HepG2 (cell line): ENCODE results near the gene NALCN. TPM values are rescaled to one million over a fixed set of nuclear protein-coding genes. Genes with fewer than 3 reads are reported as not detected.

ENCODE experiments used
- ATAC-seq: fragments of 200-7000 bp; cut with Tn5 transposase; 3 replicates; pipeline ENCODE4 v1.9.1; 2020; ENCODE audit warnings: mild to moderate bottlenecking, moderate library complexity
- BruUV-seq: library from RNA; stranded (reverse); fragments of 400-500 nt; replicated peaks from 2 replicates; lab custom pipeline; 2021; lab: Mats Ljungman, UMichigan
- CTCF ChIA-PET: fragments of 300-600 bp; formaldehyde crosslinking; extraction: SDS; loops from one replicate; lab custom pipeline; 2021; ENCODE audit warnings: low total read pairs, inconsistent platforms, low intra/inter-chr PET ratio; lab: Yijun Ruan, JAX
- POLR2A ChIA-PET: fragments of 350-600 bp; sonication (Branson Sonifier 250); formaldehyde crosslinking; loops from one replicate; lab custom pipeline; 2020; ENCODE audit warnings: antibody characterized with exemption, inconsistent platforms; lab: Yijun Ruan, JAX
- DNase-seq: peaks from one replicate; pipeline ENCODE4 v3.0.0-alpha.2; 2015; ENCODE audit warnings: low spot score
- FAIRE-seq: peaks from 3 replicates; lab custom pipeline; 2011; peaks lifted over from hg19 to GRCh38; lab: Jason Lieb, UNC
- H2AFZ ChIP-seq: one replicate; pipeline ENCODE4 v1.6.1; 2011; ENCODE audit warnings: low read length, inconsistent platforms
- H3K27ac ChIP-seq: fragments of 300-600 bp; 3 replicates; pipeline ENCODE4 v1.8.0; 2011; ENCODE audit warnings: mixed run types, mild to moderate bottlenecking, mixed read lengths, low read length, inconsistent platforms; ENCODE audit not compliant: insufficient read depth; ENCODE audit errors: extremely low read length
- H3K27me3 ChIP-seq, 2 experiments: fragments of 200-600 bp in 1 of 2; 2 replicates in 1 of 2; 3 replicates in 1 of 2; pipeline versions ENCODE4 v1.6.0 to v1.8.0; 2011; ENCODE audit warnings: low read length in 2 of 2, mild to moderate bottlenecking in 2 of 2, moderate library complexity in 2 of 2, inconsistent platforms in 1 of 2; ENCODE audit not compliant: insufficient read depth in 2 of 2, control insufficient read depth in 1 of 2
- H3K36me3 ChIP-seq, 2 experiments: fragments of 200-600 bp in 1 of 2; replicated peaks in 1 of 2; 2 replicates in 1 of 2; 3 replicates in 1 of 2; pipeline versions ENCODE4 v1.5.1 to v1.8.0; 2011; ENCODE audit warnings: low read length in 2 of 2, inconsistent platforms in 1 of 2; ENCODE audit not compliant: insufficient read depth in 2 of 2, control insufficient read depth in 1 of 2
- H3K4me1 ChIP-seq: 2 replicates; pipeline ENCODE4 v1.5.1; 2012; ENCODE audit warnings: low read length, inconsistent platforms; ENCODE audit not compliant: insufficient read depth
- H3K4me2 ChIP-seq: 2 replicates; pipeline ENCODE4 v1.6.0; 2011; ENCODE audit warnings: low read depth, low read length, inconsistent platforms
- H3K4me3 ChIP-seq, 3 experiments: fragments of 200-600 bp in 1 of 3; sonication (generic), shearing (Covaris generic) in 1 of 3; replicated peaks in 1 of 3; 2 replicates each; pipeline ENCODE4 v1.5.1; 2011 to 2016; ENCODE audit warnings: low read length in 3 of 3, inconsistent platforms in 2 of 3, low read depth in 2 of 3, mild to moderate bottlenecking in 2 of 3, control low read depth in 1 of 3, mixed read lengths in 1 of 3; ENCODE audit not compliant: insufficient read depth in 1 of 3
- H3K79me2 ChIP-seq: one replicate; pipeline ENCODE4 v1.6.1; 2011; ENCODE audit warnings: low read length, inconsistent platforms; ENCODE audit not compliant: insufficient read depth
- H3K9ac ChIP-seq: 2 replicates; pipeline ENCODE4 v1.6.0; 2011; ENCODE audit warnings: mild to moderate bottlenecking, low read depth, low read length, inconsistent platforms; ENCODE audit not compliant: insufficient read depth
- H3K9me3 ChIP-seq: 2 replicates; pipeline ENCODE4 v1.5.1; 2012; ENCODE audit warnings: mild to moderate bottlenecking, low read length
- H4K20me1 ChIP-seq: 2 replicates; pipeline ENCODE4 v1.6.0; 2011; ENCODE audit warnings: inconsistent platforms, mild to moderate bottlenecking, low read length, moderate library complexity; ENCODE audit not compliant: insufficient read depth
- AHDC1 ChIP-seq: sonication (generic); formaldehyde crosslinking; IDR thresholded peaks from 2 replicates; pipeline ENCODE4 v1.5.1; 2020; ENCODE audit warnings: mild to moderate bottlenecking, missing genetic modification reagents, borderline replicate concordance
- CERS6 ChIP-seq: sonication (generic); formaldehyde crosslinking; IDR thresholded peaks from 2 replicates; pipeline ENCODE4 v1.5.0; 2020; ENCODE audit warnings: missing genetic modification reagents
- GLI4 ChIP-seq: sonication (generic); formaldehyde crosslinking; IDR thresholded peaks from 2 replicates; pipeline ENCODE4 v1.5.1; 2020; ENCODE audit warnings: missing genetic modification reagents, mild to moderate bottlenecking, moderate library complexity, borderline replicate concordance
- GZF1 ChIP-seq: sonication (generic); formaldehyde crosslinking; IDR thresholded peaks from 2 replicates; pipeline ENCODE4 v1.5.1; 2020; ENCODE audit warnings: mild to moderate bottlenecking, missing genetic modification reagents
- KAT8 ChIP-seq: IDR thresholded peaks from 2 replicates; pipeline ENCODE4 v1.6.1; 2016; ENCODE audit warnings: missing genetic modification reagents, missing compliant biosample characterization
- SCMH1 ChIP-seq: sonication (generic); formaldehyde crosslinking; IDR thresholded peaks from 2 replicates; pipeline ENCODE4 v1.9.0; 2021; ENCODE audit warnings: missing genetic modification reagents, mild to moderate bottlenecking, borderline replicate concordance
- UBTF ChIP-seq: sonication (generic); formaldehyde crosslinking; IDR thresholded peaks from 2 replicates; pipeline ENCODE4 v1.4.0; 2020; ENCODE audit warnings: mild to moderate bottlenecking, missing genetic modification reagents
- XRCC5 ChIP-seq: fragments of 200-400 bp; formaldehyde crosslinking; optimal IDR thresholded peaks from 2 replicates; pipeline ENCODE3; 2017; ENCODE audit warnings: mild to moderate bottlenecking, low read length
- ZBTB34 ChIP-seq: sonication (generic); formaldehyde crosslinking; IDR thresholded peaks from 2 replicates; pipeline ENCODE4 v1.8.0; 2022; ENCODE audit warnings: mild to moderate bottlenecking, missing genetic modification reagents
- ZNF710 ChIP-seq: sonication (generic); formaldehyde crosslinking; IDR thresholded peaks from 2 replicates; pipeline ENCODE4 v1.5.0; 2020; ENCODE audit warnings: mild to moderate bottlenecking, missing genetic modification reagents, borderline replicate concordance
- ZNF773 ChIP-seq: sonication (generic); formaldehyde crosslinking; IDR thresholded peaks from 2 replicates; pipeline ENCODE4 v1.4.0; 2020; ENCODE audit warnings: missing genetic modification reagents, borderline replicate concordance
- WGBS: methylation state at CpG from one replicate; pipeline ENCODE4 v1.1.6; 2017; ENCODE audit warnings: low lambda C conversion rate; 5-methylcytosine and 5-hydroxymethylcytosine counted together
- in situ Hi-C: cut with HindIII; loops from 2 replicates; pipeline ENCODE4 v1.10.0; 2017; ENCODE audit warnings: low pct_unique_long_range_greater_than_20kb; ENCODE audit not compliant: extremely low pct_ligation_motif_present
- intact Hi-C: fragments of 100-400 bp; cut with micrococcal nuclease; formaldehyde crosslinking; loops from one replicate; pipeline ENCODE4 v1.10.0; 2022; ENCODE audit not compliant: unreplicated experiment
- polyA plus RNA-seq, 8 experiments: library from polyadenylated mRNA; depleted of rRNA in 3 of 8; stranded (reverse) in 7 of 8; unstranded in 1 of 8; fragments of >200 nt; fragmentation: Illumina TruSeq in 4 of 8; extraction: Trizol in 4 of 8; gene quantifications; 2 replicates each; pipeline versions ENCODE4 v1.2.1 to v1.2.3, GENCODE V29; 2011 to 2016; ENCODE audit warnings: low read depth in 4 of 8, missing spikeins in 1 of 8, mixed read lengths in 1 of 8; ENCODE audit not compliant: insufficient read depth in 1 of 8
- total RNA-seq, 5 experiments: library from RNA; depleted of rRNA; stranded (reverse); fragments of >200 nt; fragmentation: Illumina TruSeq; extraction: Trizol; gene quantifications; 2 replicates each; pipeline ENCODE4 v1.2.3, GENCODE V29; 2016; ENCODE audit warnings: low read depth in 1 of 5

The NALCN gene
- total and polyA plus RNA-seq, 2 of the 13 experiments (the other 11 are each of a cell fraction or from before 2014, with no cell fraction given), result not detected

- Histone ChIP-seq H3K79me2 (no peaks in the 10 kb centered on the region), H3K4me3 (no peak overlapping the region), H3K4me1 (no peaks in the 10 kb centered on the region), H4K20me1 (no peaks in the 10 kb centered on the region), H3K27ac (no peak overlapping the region), H3K4me2 (no peak overlapping the region), H3K9me3 (no peaks in the 10 kb centered on the region), H3K27me3 (peaks cover 0 to 3% of the 10 kb centered on the region in 2 experiments; a peak in 2 of 5 replicates), H3K9ac (no peak overlapping the region), H2AFZ (no peak overlapping the region), H3K36me3 (no peaks in the 10 kb centered on the region)
- POLR2A ChIA-PET, result no interaction called here
- DNase-seq (no peak), FAIRE-seq (no peak), ATAC-seq (no peak)
- 0% methylated on average over 1 of the region's 1 CpG for WGBS
- intact Hi-C loops (no loop called here), in situ Hi-C loops (loop anchor here (25.0 kb wide), 3 partner anchors 436 to 1461 kb away; partner anchors contain the start of gene GGACT)
- CTCF ChIA-PET, result no interaction called here
- no TSS peak for BruUV-seq
- TF ChIP-seq UBTF (CRISPR knock-in tag) (no peak), GLI4 (CRISPR knock-in tag) (no peak), XRCC5 (no peak), ZNF710 (CRISPR knock-in tag) (no peak), GZF1 (no peak), KAT8 (CRISPR knock-in tag) (no peak), CERS6 (CRISPR knock-in tag) (no peak), ZNF773 (CRISPR knock-in tag) (no peak), AHDC1 (CRISPR knock-in tag) (no peak), SCMH1 (CRISPR knock-in tag) (no peak), ZBTB34 (CRISPR knock-in tag) (no peak)
Measured at GRCh38 chr13:101123028-101123427, 293.3 kb downstream of the NALCN start.
